Adrenal gland (tissue), 12 donors: ENCODE results near the gene TBC1D14. TPM values are rescaled to one million over a fixed set of nuclear protein-coding genes. Genes with fewer than 3 reads are reported as not detected.

Experiments used
- DNase-seq, 7 donors: peaks; one replicate each; pipeline ENCODE4 v3.0.0-alpha.2; 2019 to 2020
- H3K27ac ChIP-seq, 5 donors: fragments of 200-600 bp; sonication (generic) in 4 of 5; 1 replicate in 3 of 5; 2 replicates in 2 of 5; pipeline versions ENCODE4 v1.5.1 to v1.8.0; 2016 to 2020; ENCODE audit warnings: mild to moderate bottlenecking in 1 of 5
- H3K27me3 ChIP-seq: fragments of 200-600 bp; 2 replicates; pipeline ENCODE4 v1.8.0; 2021
- H3K36me3 ChIP-seq, 2 donors: fragments of 200-600 bp; replicated peaks in 1 of 2; 1 replicate in 1 of 2; 2 replicates in 1 of 2; pipeline versions ENCODE4 v1.5.1 to v1.8.0; 2018 to 2022
- H3K4me1 ChIP-seq, 2 donors: fragments of 200-600 bp; replicated peaks in 1 of 2; 1 replicate in 1 of 2; 2 replicates in 1 of 2; pipeline versions ENCODE4 v1.5.1 to v1.8.0; 2018 to 2021
- H3K4me3 ChIP-seq, 4 donors: fragments of 200-600 bp; sonication (generic) in 3 of 4; one replicate each; pipeline ENCODE4 v1.5.1; 2016 to 2018
- H3K9me3 ChIP-seq, 3 donors: fragments of 200-600 bp; sonication (generic) in 1 of 3; replicated peaks in 1 of 3; 1 replicate in 2 of 3; 2 replicates in 1 of 3; pipeline versions ENCODE4 v1.5.1 to v1.8.0; 2016 to 2021
- CTCF ChIP-seq, 6 experiments: fragments of 450-650 bp in 4 of 6; fragments of 200-600 bp in 2 of 6; sonication (generic) in 1 of 6; IDR thresholded peaks; 1 replicate in 5 of 6; 2 replicates in 1 of 6; pipeline versions ENCODE4 v1.5.1 to v1.8.0; 2016 to 2021; ENCODE audit warnings: antibody characterized with exemption in 6 of 6, mild to moderate bottlenecking in 2 of 6, moderate library complexity in 1 of 6
- POLR2A ChIP-seq, 2 donors: fragments of 450-650 bp; IDR thresholded peaks; one replicate each; pipeline ENCODE4 v1.6.1; 2017; ENCODE audit warnings: antibody characterized with exemption in 2 of 2, mild to moderate bottlenecking in 2 of 2, moderate library complexity in 1 of 2
- WGBS, 4 donors: extraction: QIAGEN DNeasy Blood & Tissue Kit in 2 of 4; methylation state at CpG; one replicate each; pipeline versions ENCODE4 v1.1.5 to v1.1.7; 2013 to 2017; 5-methylcytosine and 5-hydroxymethylcytosine counted together
- intact Hi-C, 2 donors: fragments of 100-400 bp; cut with DNase I; formaldehyde crosslinking; loops; one replicate each; pipeline versions ENCODE4 v1.14.1 to v1.15.0; 2022 to 2023
- polyA plus RNA-seq, 3 donors: library from polyadenylated mRNA; stranded (reverse); fragments of 200-250 nt in 2 of 3; fragments of 350-450 nt in 1 of 3; fragmentation: Illumina TruSeq in 1 of 3; extraction: RNeasy Lipid Tissue Mini Kit (QIAGEN cat#74804) in 1 of 3; gene quantifications; one replicate each; pipeline ENCODE4 v1.2.3, GENCODE V29; 2013 to 2014
- total RNA-seq, 9 donors: library from RNA; depleted of rRNA in 4 of 9; stranded (reverse); fragments of >200 nt in 4 of 9; fragments of 120-200 nt in 1 of 9; fragmentation: NEBNext Ultra II Directional in 1 of 9; extraction: Animal tissue kit (Norgen Biotek cat#: 25700) in 1 of 9; gene quantifications; one replicate each; pipeline versions ENCODE4 v1.1.0 to v1.2.4, GENCODE V29; 2013 to 2023
- donor health status: healthy with polysubstance abuse.
- donor health status: Bipolar disorder and iron deficiency.
- donor health status: DM: yes; HTN: yes; CAD: no.
- donor health status: DM: no; HTN: no; CAD: no.
- donor health status: DM: no; HTN: no; CAD: no.
- donor health status: DM: yes; HTN: yes; CAD: no.

TBC1D14 gene
- total and polyA plus RNA-seq, 12 donors = 24.9 to 110 (median 83.0) TPM

GRCh38 chr4:7061815-7062214, 152.2 kb downstream of the TBC1D14 start:
- H3K27me3 ChIP-seq = no peaks in the 10 kb centered on the region
- intact Hi-C loops = no loop called here
- no peak overlapping the region for H3K4me3 ChIP-seq
- no peak for TF ChIP-seq CTCF (IDR thresholded peaks at IDR 0.05)
- no peak for TF ChIP-seq POLR2A (IDR thresholded peaks at IDR 0.05)
- H3K4me1 ChIP-seq = peaks cover 14 to 27% of the 10 kb centered on the region in 2 donors
- WGBS, 4 donors = 71 to 85% (median 76%) methylated on average over 5 to 6 of the region's 6 CpGs
- H3K36me3 ChIP-seq = peaks cover 0 to 58% of the 10 kb centered on the region in 2 donors
- H3K9me3 ChIP-seq = no peaks in the 10 kb centered on the region
- no peak overlapping the region for H3K27ac ChIP-seq
- peak in 3 of 7 donors; percentile 13 to 47 (median 19) for DNase-seq

GRCh38 chr4:7062816-7063215, 153.2 kb downstream of the TBC1D14 start:
- H3K27me3 ChIP-seq = no peaks in the 10 kb centered on the region
- peak overlapping the region in 1 of 5 donors; percentile 1 for H3K27ac ChIP-seq
- H3K36me3 ChIP-seq = peaks cover 0 to 57% of the 10 kb centered on the region in 2 donors
- intact Hi-C loops = no loop called here
- WGBS, 4 donors = 84 to 92% (median 89%) methylated on average over 4 of the region's 4 CpGs
- no peak overlapping the region for H3K4me3 ChIP-seq
- peaks cover 18 to 31% of the 10 kb centered on the region in 2 donors for H3K4me1 ChIP-seq
- H3K9me3 ChIP-seq = no peaks in the 10 kb centered on the region
- TF ChIP-seq POLR2A (IDR thresholded peaks at IDR 0.05) (no peak), CTCF (IDR thresholded peaks at IDR 0.05) (no peak)
- DNase-seq = peak in 1 of 7 donors; percentile 45

- TF ChIP-seq POLR2A (IDR thresholded peaks at IDR 0.05) (no peak), CTCF (IDR thresholded peaks at IDR 0.05) (no peak)
- Histone ChIP-seq H3K4me3 (no peak overlapping the region), H3K4me1 (peaks cover 18 to 31% of the 10 kb centered on the region in 2 donors), H3K27me3 (no peaks in the 10 kb centered on the region), H3K27ac (peak overlapping the region in 1 of 5 donors; percentile 1), H3K9me3 (no peaks in the 10 kb centered on the region), H3K36me3 (peaks cover 0 to 57% of the 10 kb centered on the region in 2 donors)
- peak in 1 of 7 donors; percentile 52 for DNase-seq
- intact Hi-C loops = no loop called here
- 70 to 73% (median 71%) methylated on average over 4 of the region's 4 CpGs for WGBS, 4 donors
Observed at GRCh38 chr4:7063362-7063761, 153.7 kb downstream of the TBC1D14 start.

- peaks cover 0 to 37% of the 10 kb centered on the region in 2 donors for H3K36me3 ChIP-seq
- H3K4me1 ChIP-seq = peaks cover 26 to 39% of the 10 kb centered on the region in 2 donors
- H3K27ac ChIP-seq = peak overlapping the region; percentile 93 to 98 (median 95)
- intact Hi-C loops = loop anchor here in 1 of 2 donors (5.0 kb wide), 1 partner anchor 349 kb away; the partner anchor contains the start of gene BLOC1S4
- 48 to 67% (median 63%) methylated on average over 11 of the region's 11 CpGs for WGBS, 4 donors
- peak in 5 of 7 donors; percentile 30 to 58 (median 50) for DNase-seq
- TF ChIP-seq CTCF (IDR thresholded peaks at IDR 0.05) (no peak), POLR2A (IDR thresholded peaks at IDR 0.05) (no peak)
- peak overlapping the region in 1 of 4 donors; percentile 66 for H3K4me3 ChIP-seq
- no peaks in the 10 kb centered on the region for H3K27me3 ChIP-seq
- H3K9me3 ChIP-seq = no peaks in the 10 kb centered on the region
Observed at GRCh38 chr4:7066006-7066405, 156.4 kb downstream of the TBC1D14 start.
